NB4 (cell line): Measurements from ENCODE around the gene DTNB.

Source experiments
- DNase-seq: peaks from one replicate; pipeline ENCODE4 v3.0.0; 2010; ENCODE audit warnings: low read depth
- H3K4me3 ChIP-seq: one replicate; pipeline ENCODE4 v1.5.1; 2011; ENCODE audit warnings: mild to moderate bottlenecking, low read depth, low read length, moderate library complexity
- MYC ChIP-seq: IDR thresholded peaks from 2 replicates; pipeline ENCODE4 v1.6.1; 2011; ENCODE audit warnings: low read depth, low read length
- POLR2A ChIP-seq: IDR thresholded peaks from 2 replicates; pipeline ENCODE4 v1.6.1; 2011; ENCODE audit warnings: mild to moderate bottlenecking; ENCODE audit not compliant: insufficient read length; ENCODE audit errors: extremely low read depth
- TF ChIP-seq, protein P1 (sequence below): IDR thresholded peaks from 2 replicates; pipeline ENCODE4 v1.6.1; 2011; ENCODE audit warnings: low read depth, low read length
- TF ChIP-seq, protein P2 (sequence below): IDR thresholded peaks from one replicate; pipeline ENCODE4 v1.5.1; 2012; ENCODE audit warnings: low read depth, low read length

DTNB gene

DNA sequence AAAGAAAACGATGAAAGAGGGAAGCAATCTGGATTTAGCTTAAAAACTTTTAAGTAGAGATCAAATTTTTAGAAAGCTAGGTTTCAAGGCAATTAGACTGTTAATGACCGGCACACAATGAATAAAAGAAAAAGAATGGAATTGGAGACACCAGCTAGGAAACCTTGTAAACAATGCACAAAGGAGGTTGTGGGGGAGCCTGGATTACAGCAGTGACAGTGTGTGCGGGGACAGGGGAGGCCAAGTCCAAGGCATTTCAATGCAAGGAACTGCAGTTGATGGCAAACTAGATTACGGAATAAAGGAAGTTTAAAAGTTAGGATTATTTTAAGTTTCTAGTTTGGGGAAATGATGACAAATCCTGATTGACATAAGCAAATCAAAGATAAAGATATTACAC is 74.5 kb downstream of the DTNB start:
- H3K4me3 ChIP-seq: no peak overlapping the region
- no peak for DNase-seq
- TF ChIP-seq, protein P1, sequence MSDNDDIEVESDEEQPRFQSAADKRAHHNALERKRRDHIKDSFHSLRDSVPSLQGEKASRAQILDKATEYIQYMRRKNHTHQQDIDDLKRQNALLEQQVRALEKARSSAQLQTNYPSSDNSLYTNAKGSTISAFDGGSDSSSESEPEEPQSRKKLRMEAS: no peak
- TF ChIP-seq, protein P2, sequence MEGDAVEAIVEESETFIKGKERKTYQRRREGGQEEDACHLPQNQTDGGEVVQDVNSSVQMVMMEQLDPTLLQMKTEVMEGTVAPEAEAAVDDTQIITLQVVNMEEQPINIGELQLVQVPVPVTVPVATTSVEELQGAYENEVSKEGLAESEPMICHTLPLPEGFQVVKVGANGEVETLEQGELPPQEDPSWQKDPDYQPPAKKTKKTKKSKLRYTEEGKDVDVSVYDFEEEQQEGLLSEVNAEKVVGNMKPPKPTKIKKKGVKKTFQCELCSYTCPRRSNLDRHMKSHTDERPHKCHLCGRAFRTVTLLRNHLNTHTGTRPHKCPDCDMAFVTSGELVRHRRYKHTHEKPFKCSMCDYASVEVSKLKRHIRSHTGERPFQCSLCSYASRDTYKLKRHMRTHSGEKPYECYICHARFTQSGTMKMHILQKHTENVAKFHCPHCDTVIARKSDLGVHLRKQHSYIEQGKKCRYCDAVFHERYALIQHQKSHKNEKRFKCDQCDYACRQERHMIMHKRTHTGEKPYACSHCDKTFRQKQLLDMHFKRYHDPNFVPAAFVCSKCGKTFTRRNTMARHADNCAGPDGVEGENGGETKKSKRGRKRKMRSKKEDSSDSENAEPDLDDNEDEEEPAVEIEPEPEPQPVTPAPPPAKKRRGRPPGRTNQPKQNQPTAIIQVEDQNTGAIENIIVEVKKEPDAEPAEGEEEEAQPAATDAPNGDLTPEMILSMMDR: no peak
- TF ChIP-seq MYC (no peak), POLR2A (no peak)

DNA sequence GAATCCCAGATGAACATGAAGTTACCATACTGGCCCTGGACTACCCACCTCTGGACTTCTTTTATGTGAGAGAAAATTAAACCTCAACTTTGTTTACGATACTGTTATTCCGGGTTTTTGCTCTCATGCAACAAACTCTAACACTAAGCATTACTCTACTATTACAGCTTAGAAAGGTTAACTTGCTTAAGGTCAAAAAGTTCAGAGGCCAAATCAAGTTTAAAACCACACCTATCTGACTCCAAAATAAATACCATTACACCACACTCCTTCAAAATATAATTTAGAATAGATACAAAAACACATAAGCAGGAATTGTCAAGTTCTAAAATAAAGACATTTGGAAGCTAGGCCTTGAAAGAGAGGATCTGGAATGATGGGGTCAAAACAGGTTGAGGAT is 75.0 kb downstream of the DTNB start:
- TF ChIP-seq, protein P1: no peak
- no peak for DNase-seq
- H3K4me3 ChIP-seq: no peak overlapping the region

DNA sequence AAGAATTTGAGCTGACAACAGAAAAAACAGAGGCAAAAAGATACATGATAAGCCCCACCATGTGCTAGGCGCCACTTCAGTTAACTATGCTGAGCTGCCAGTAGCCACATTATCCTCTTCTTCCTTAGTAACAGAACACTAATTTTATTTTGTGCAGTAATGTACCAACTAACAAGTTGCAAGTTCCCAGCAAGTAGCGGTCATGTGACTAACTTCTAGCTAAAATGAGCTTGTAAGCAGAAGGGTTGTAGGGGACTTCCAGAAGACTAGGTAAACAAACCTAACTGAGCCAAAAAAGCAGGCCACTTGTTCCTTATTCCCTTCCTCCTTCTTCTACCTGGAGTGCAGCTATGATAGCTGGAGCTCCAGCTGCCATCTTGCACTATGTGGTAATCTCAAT is 75.5 kb downstream of the DTNB start:
- TF ChIP-seq, protein P2: no peak
- no peak for TF ChIP-seq MYC
- no peak for TF ChIP-seq POLR2A
- TF ChIP-seq, protein P1: no peak
- no peak for DNase-seq
- no peak overlapping the region for H3K4me3 ChIP-seq

DNA sequence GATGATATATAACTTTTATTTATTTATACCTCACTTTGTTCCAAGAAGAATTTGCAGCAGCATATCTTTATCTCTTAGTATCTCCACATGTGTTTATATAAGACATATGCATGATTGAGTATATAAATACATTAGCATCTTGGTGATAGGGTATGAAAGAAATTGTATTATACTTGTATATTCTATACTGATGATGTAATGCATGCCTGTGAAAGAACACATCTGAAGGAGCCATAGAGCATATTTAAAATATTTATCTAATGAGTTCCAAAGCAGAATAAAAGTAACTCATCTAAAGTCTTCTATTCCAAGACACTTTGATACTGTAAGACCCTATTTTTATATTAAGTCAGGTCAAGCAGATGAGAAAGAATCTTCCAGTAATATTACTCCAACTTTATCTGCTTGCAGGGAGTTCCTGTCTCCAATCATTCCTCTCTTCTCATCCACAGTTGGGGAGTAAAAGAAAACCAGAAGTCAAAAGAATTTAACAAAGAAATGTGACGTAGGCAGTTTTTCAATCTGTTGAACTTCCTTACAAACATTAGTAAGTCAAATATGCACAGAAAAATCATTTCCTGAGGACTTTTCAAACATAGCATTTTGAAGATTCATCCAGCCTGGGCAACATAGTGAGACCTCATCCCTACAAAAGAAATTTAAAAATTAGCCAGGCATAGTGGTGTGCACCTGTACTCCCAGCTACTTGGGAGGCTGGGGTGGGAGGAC is 76.7 kb downstream of the DTNB start:
- TF ChIP-seq MYC: no peak
- TF ChIP-seq, protein P1: no peak
- TF ChIP-seq, protein P2: no peak
- no peak for TF ChIP-seq POLR2A
- no peak for DNase-seq

DNA sequence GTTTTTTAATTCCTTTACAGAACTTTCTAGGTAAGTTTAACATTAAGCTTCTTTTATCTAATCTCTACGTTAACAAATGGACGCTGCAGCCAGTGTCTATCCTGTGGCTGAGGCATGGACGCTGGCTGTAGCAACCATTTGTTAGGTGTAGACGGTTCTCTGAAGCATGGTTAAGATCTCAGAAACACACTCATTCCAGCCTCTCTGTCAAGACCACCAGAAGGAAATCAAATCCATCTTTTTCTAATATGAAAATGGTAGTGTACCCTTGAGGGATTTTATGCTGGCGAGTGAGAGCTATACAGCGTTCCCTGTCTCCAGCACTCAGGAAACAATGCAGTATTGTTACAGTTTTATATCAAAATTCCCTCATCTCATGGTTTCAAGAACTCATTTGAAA is 78.0 kb downstream of the DTNB start:
- H3K4me3 ChIP-seq: no peak overlapping the region
- TF ChIP-seq, protein P1: no peak
- TF ChIP-seq MYC (no peak), POLR2A (no peak)
- TF ChIP-seq, protein P2: no peak
- no peak for DNase-seq

More for the DNA sequence above, 76.7 kb downstream of the DTNB start:
- no peak overlapping the region for H3K4me3 ChIP-seq

DNA sequence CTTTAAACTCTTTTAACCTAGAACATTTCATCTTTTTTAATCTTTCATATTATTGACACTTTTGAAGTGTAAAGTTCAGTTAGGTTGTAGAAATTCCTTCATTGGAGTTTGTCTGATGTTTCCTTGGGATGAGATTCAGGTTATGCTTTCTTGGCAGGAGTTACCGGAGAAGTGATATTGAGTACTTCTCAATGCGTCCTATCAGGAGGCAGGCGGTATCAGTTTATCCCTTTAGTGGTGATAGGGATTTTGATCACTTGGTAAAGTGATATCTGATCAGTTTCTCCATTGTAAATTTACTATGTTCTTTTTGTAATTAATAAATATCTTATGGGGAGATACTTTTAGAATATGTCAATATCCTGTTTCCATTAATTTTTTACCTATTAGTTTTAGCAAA is 78.4 kb downstream of the DTNB start:
- no peak for DNase-seq
- H3K4me3 ChIP-seq: no peak overlapping the region
- TF ChIP-seq MYC (no peak), POLR2A (no peak)
- TF ChIP-seq, protein P1: no peak
- TF ChIP-seq, protein P2: no peak
